Fibroblast of lung (primary cell): ENCODE results near the gene FAM13A. TPM values are rescaled to one million over a fixed set of nuclear protein-coding genes. Genes with fewer than 3 reads are reported as not detected.

ENCODE experiments used
- DNase-seq, 2 donors: peaks; one replicate each; pipeline versions ENCODE4 v3.0.0 to v3.0.0-alpha.2; 2010; ENCODE audit warnings: low read depth in 2 of 2
- H2AFZ ChIP-seq: 2 replicates; pipeline ENCODE4 v1.5.1; 2012; ENCODE audit warnings: low read length, control low read depth, inconsistent platforms
- H3K27ac ChIP-seq: 2 replicates; pipeline ENCODE4 v1.5.1; 2011; ENCODE audit warnings: low read length, control low read depth; ENCODE audit not compliant: insufficient read depth
- H3K27me3 ChIP-seq: 2 replicates; pipeline ENCODE4 v1.5.1; 2011; ENCODE audit warnings: mild to moderate bottlenecking, low read length; ENCODE audit not compliant: control insufficient read depth, insufficient read depth
- H3K36me3 ChIP-seq: 2 replicates; pipeline ENCODE4 v1.5.1; 2011; ENCODE audit warnings: low read length; ENCODE audit not compliant: control insufficient read depth, insufficient read depth
- H3K4me1 ChIP-seq: 2 replicates; pipeline ENCODE4 v1.5.1; 2011; ENCODE audit warnings: low read length; ENCODE audit not compliant: control insufficient read depth, insufficient read depth; ENCODE audit errors: extremely low read depth
- H3K4me2 ChIP-seq: 2 replicates; pipeline ENCODE4 v1.5.1; 2011; ENCODE audit warnings: low read length, control low read depth; ENCODE audit not compliant: insufficient read depth; ENCODE audit errors: extremely low read depth
- H3K4me3 ChIP-seq, 4 experiments: fragments of 200-600 bp in 1 of 4; sonication (generic) in 1 of 4; replicated peaks in 1 of 4; 2 replicates each; pipeline ENCODE4 v1.5.1; 2011 to 2016; ENCODE audit warnings: low read length in 4 of 4, low read depth in 3 of 4, mild to moderate bottlenecking in 3 of 4, control low read depth in 2 of 4, inconsistent platforms in 1 of 4, mixed read lengths in 1 of 4; ENCODE audit not compliant: insufficient read depth in 1 of 4; ENCODE audit errors: control extremely low read depth in 1 of 4
- H3K79me2 ChIP-seq: 2 replicates; pipeline ENCODE4 v1.5.1; 2012; ENCODE audit warnings: mild to moderate bottlenecking, low read length, inconsistent platforms; ENCODE audit not compliant: control insufficient read depth, insufficient read depth
- H3K9ac ChIP-seq: 2 replicates; pipeline ENCODE4 v1.5.1; 2011; ENCODE audit warnings: mild to moderate bottlenecking, low read length, control low read depth; ENCODE audit not compliant: insufficient read depth
- H3K9me3 ChIP-seq: 2 replicates; pipeline ENCODE4 v1.5.1; 2012; ENCODE audit warnings: low read depth, low read length; ENCODE audit not compliant: control insufficient read depth, insufficient read depth
- H4K20me1 ChIP-seq: 2 replicates; pipeline ENCODE4 v1.5.1; 2011; ENCODE audit warnings: low read length; ENCODE audit not compliant: control insufficient read depth, insufficient read depth; ENCODE audit errors: extremely low read depth
- CTCF ChIP-seq, 2 donors: IDR thresholded peaks in 1 of 2; conservative IDR thresholded peaks in 1 of 2; 1 replicate in 1 of 2; 2 replicates in 1 of 2; pipeline ENCODE4 v1.5.1; 2011 to 2012; ENCODE audit warnings: low read length in 2 of 2, control low read depth in 1 of 2, inconsistent platforms in 1 of 2, low read depth in 1 of 2, mild to moderate bottlenecking in 1 of 2
- EZH2 ChIP-seq: IDR thresholded peaks from 2 replicates; pipeline ENCODE4 v1.5.1; 2012; ENCODE audit warnings: low read length, control low read depth, mild to moderate bottlenecking; ENCODE audit errors: missing control alignments
- polyA plus RNA-seq, 2 donors: library from polyadenylated mRNA; depleted of rRNA in 1 of 2; stranded (reverse) in 1 of 2; unstranded in 1 of 2; fragments of >200 nt; gene quantifications; 2 replicates each; pipeline ENCODE4 v1.2.1, GENCODE V29; 2011 to 2012; ENCODE audit warnings: missing spikeins in 1 of 2
- total RNA-seq: library from RNA; depleted of rRNA; stranded (reverse); fragments of >200 nt; gene quantifications from 2 replicates; pipeline ENCODE4 v1.2.1, GENCODE V29; 2014

The FAM13A gene
- total and polyA plus RNA-seq, 2 donors (not counting 1 experiment from before 2014, with no cell fraction given) = 14.3 to 23.9 TPM

- Histone ChIP-seq H3K4me3 (no peak overlapping the region), H3K4me2 (no peak overlapping the region), H4K20me1 (no peaks in the 10 kb centered on the region), H3K4me1 (no peaks in the 10 kb centered on the region), H3K9ac (no peak overlapping the region), H3K27me3 (no peaks in the 10 kb centered on the region), H3K27ac (no peak overlapping the region), H2AFZ (no peak overlapping the region), H3K79me2 (no peaks in the 10 kb centered on the region), H3K36me3 (peaks cover 2% of the 10 kb centered on the region), H3K9me3 (no peaks in the 10 kb centered on the region)
- no peak for TF ChIP-seq CTCF (conservative IDR thresholded peaks at IDR 0.05 in 1 of 2, IDR thresholded peaks at IDR 0.05 in 1 of 2; ENCODE audit: low read depth in 1 of 2, low read length in 2 of 2)
- TF ChIP-seq EZH2 = no peak
- DNase-seq = no peak
Measured at GRCh38 chr4:88788895-88789294, 268.1 kb downstream of the FAM13A start.

- Histone ChIP-seq H3K9ac (no peak overlapping the region), H3K36me3 (peaks cover 2% of the 10 kb centered on the region), H3K4me2 (no peak overlapping the region), H2AFZ (no peak overlapping the region), H3K27ac (no peak overlapping the region), H3K4me1 (no peaks in the 10 kb centered on the region), H3K27me3 (no peaks in the 10 kb centered on the region), H3K79me2 (no peaks in the 10 kb centered on the region), H3K9me3 (no peaks in the 10 kb centered on the region), H3K4me3 (no peak overlapping the region), H4K20me1 (no peaks in the 10 kb centered on the region)
- no peak for DNase-seq
- TF ChIP-seq CTCF (conservative IDR thresholded peaks at IDR 0.05 in 1 of 2, IDR thresholded peaks at IDR 0.05 in 1 of 2; ENCODE audit: low read depth in 1 of 2, low read length in 2 of 2) = no peak
- TF ChIP-seq EZH2 = no peak
Measured at GRCh38 chr4:88788424-88788823, 268.6 kb downstream of the FAM13A start.

- no peak for TF ChIP-seq CTCF (conservative IDR thresholded peaks at IDR 0.05 in 1 of 2, IDR thresholded peaks at IDR 0.05 in 1 of 2; ENCODE audit: low read depth in 1 of 2, low read length in 2 of 2)
- TF ChIP-seq EZH2 = no peak
- no peaks in the 10 kb centered on the region for H3K9me3 ChIP-seq
Measured at GRCh38 chr4:88786011-88786410, 271.0 kb downstream of the FAM13A start.

More at GRCh38 chr4:88786011-88786410, 271.0 kb downstream of the FAM13A start:
- no peaks in the 10 kb centered on the region for H4K20me1 ChIP-seq
- no peak overlapping the region for H3K4me2 ChIP-seq
- H3K4me1 ChIP-seq = no peaks in the 10 kb centered on the region
- H3K4me3 ChIP-seq = no peak overlapping the region
- no peak for DNase-seq
- no peaks in the 10 kb centered on the region for H3K27me3 ChIP-seq
- no peak overlapping the region for H3K9ac ChIP-seq
- no peaks in the 10 kb centered on the region for H3K79me2 ChIP-seq
- H3K27ac ChIP-seq = no peak overlapping the region
- peaks cover 2% of the 10 kb centered on the region for H3K36me3 ChIP-seq
- no peak overlapping the region for H2AFZ ChIP-seq
